ENCODE results near the gene HBG1. TPM values are rescaled to one million over a fixed set of nuclear protein-coding genes. Genes with fewer than 3 reads are reported as not detected.

The HBG1 gene
- total RNA-seq, 2 donors from 2014 or later: not detected

DNA sequence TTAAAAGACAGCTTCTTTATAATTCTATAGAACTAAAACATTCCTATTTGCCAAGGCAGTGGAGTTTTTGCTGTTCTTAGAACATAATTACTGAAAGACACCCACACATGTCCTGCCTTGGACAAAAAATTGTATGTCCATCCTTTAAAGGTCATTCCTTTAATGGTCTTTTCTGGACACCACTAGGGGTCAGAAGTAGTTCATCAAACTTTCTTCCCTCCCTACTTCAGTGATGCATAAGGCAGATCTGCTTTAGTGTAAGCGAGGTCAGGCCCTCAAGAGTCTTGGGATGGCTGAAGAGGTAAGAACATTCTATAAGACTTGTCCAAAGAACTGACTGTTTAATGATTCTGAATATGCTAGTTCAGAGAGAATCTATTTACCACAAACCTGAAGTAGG is 44.9 kb downstream of the HBG1 start:
- TF ChIP-seq, protein P1, sequence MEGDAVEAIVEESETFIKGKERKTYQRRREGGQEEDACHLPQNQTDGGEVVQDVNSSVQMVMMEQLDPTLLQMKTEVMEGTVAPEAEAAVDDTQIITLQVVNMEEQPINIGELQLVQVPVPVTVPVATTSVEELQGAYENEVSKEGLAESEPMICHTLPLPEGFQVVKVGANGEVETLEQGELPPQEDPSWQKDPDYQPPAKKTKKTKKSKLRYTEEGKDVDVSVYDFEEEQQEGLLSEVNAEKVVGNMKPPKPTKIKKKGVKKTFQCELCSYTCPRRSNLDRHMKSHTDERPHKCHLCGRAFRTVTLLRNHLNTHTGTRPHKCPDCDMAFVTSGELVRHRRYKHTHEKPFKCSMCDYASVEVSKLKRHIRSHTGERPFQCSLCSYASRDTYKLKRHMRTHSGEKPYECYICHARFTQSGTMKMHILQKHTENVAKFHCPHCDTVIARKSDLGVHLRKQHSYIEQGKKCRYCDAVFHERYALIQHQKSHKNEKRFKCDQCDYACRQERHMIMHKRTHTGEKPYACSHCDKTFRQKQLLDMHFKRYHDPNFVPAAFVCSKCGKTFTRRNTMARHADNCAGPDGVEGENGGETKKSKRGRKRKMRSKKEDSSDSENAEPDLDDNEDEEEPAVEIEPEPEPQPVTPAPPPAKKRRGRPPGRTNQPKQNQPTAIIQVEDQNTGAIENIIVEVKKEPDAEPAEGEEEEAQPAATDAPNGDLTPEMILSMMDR (IDR thresholded peaks at IDR 0.05): peak in 1 of 2 donors; percentile 55
- no peaks in the 10 kb centered on the region for H3K27me3 ChIP-seq
- H3K27ac ChIP-seq: no peak overlapping the region
- H3K36me3 ChIP-seq: no peaks in the 10 kb centered on the region
- H3K9me3 ChIP-seq: no peaks in the 10 kb centered on the region
- no peaks in the 10 kb centered on the region for H3K4me1 ChIP-seq
- DNase-seq (ENCODE audit: low spot score): no peak
- no peak overlapping the region for H3K4me3 ChIP-seq

DNA sequence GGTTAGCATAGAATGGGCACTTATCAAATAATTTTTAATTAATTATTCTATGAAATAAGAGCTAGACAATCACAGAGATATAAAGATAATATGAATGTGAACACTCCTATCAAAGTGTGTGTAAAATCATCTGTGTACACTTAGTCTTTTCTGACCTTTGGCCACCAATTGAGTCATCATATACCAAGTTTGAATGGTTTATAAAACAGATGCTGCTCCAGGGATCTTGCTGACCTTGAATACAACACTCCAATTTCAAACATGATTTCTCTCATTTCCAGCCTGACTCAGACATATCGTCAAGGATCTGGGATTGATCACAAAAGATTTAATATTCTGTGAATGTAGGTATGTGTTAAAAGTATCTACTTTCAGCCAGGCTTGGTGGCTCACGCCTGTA is 46.3 kb downstream of the HBG1 start:
- H3K4me1 ChIP-seq: no peaks in the 10 kb centered on the region
- H3K27ac ChIP-seq: no peak overlapping the region
- TF ChIP-seq, protein P1 (IDR thresholded peaks at IDR 0.05): no peak
- H3K36me3 ChIP-seq: no peaks in the 10 kb centered on the region
- no peaks in the 10 kb centered on the region for H3K27me3 ChIP-seq
- no peak for DNase-seq (ENCODE audit: low spot score)
- no peak overlapping the region for H3K4me3 ChIP-seq
- no peaks in the 10 kb centered on the region for H3K9me3 ChIP-seq

DNA sequence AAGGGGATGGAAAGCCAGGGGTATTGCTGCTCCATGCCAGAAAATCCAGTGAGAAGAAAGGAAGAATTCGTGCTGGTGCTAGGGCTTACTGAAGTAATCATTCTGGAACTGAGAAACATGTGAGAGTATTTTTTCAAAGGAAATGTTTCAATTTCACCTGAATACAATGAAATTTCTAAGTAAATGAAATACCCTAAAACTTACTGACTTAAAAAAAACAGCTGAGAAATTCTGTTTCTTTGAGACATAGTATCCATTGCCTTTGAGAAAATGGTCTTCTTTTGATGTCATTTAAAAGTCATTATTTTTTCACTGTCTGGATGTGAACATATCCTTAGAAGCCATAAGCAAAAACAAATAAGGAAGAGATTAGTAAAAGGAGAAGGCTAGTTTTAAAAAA is 49.1 kb downstream of the HBG1 start, which contains the start of gene OR51V1:
TSS of gene OR51V1 (minus strand) at position 101 of the 400 bp plus-strand sequence. CDS start at position 101, 0 bp downstream.
- H3K4me3 ChIP-seq: no peak within 1 kb of the TSS
- no peak for DNase-seq (ENCODE audit: low spot score)
- H3K27ac ChIP-seq: no peak within 1 kb of the TSS
- no peaks in the 10 kb centered on the region for H3K4me1 ChIP-seq
- H3K27me3 ChIP-seq: no peaks in the 10 kb centered on the region
- no peaks in the 10 kb centered on the region for H3K9me3 ChIP-seq
- H3K36me3 ChIP-seq: no peaks in the 10 kb centered on the region
- TF ChIP-seq, protein P1 (IDR thresholded peaks at IDR 0.05): no peak

DNA sequence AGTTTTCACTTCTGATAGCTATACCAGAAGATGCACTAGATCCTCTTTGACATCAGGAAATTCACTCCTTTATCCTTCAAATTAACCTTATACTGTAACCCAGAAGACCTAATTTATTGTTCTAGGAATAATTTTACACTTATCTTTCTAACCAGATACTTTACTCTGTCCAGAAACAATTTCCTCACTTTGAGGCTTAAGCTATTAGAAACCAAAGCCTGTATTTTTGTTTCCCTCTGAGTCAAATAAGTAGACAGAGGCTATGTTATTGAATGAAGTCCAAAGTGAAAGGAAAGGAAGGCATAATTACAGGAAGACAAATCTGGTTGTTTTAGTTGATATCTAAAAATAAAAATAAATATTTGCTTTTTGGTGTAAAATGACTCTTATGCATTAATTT is 51.4 kb downstream of the HBG1 start:
- Histone ChIP-seq H3K9me3 (no peaks in the 10 kb centered on the region), H3K4me3 (no peak overlapping the region), H3K27ac (no peak overlapping the region), H3K36me3 (no peaks in the 10 kb centered on the region), H3K4me1 (no peaks in the 10 kb centered on the region), H3K27me3 (no peaks in the 10 kb centered on the region)
- no peak for DNase-seq (ENCODE audit: low spot score)
- TF ChIP-seq, protein P1 (IDR thresholded peaks at IDR 0.05): no peak

Other genes starting within 250 kb of the HBG1 start
- gene OR52J3, start 203.3 kb downstream of the HBG1 start, total RNA-seq: not detected
- gene OR52E2, start 190.2 kb downstream of the HBG1 start, total RNA-seq: not detected
- gene OR52E1, start 180.3 kb downstream of the HBG1 start, total RNA-seq: not detected
- gene OR52A5, start 111.5 kb downstream of the HBG1 start, total RNA-seq: not detected
- not detected for gene OR52A1, start 95.1 kb downstream of the HBG1 start, total RNA-seq
- gene OR51V1, start 49.2 kb downstream of the HBG1 start, total RNA-seq: not detected
- gene HBB, start 22.8 kb downstream of the HBG1 start, total RNA-seq: 1,000 to 10,000 TPM; 1,514 to 1,650 TPM
- gene HBD, start 15.4 kb downstream of the HBG1 start, total RNA-seq: 1 to 10 TPM; 2.1 to 2.4 TPM
- gene HBG2, start 4.9 kb upstream of the HBG1 start, total RNA-seq: under 1 TPM in 1 of 2 donors, not detected in 1; 0.90 TPM
- gene HBE1, start 20.1 kb upstream of the HBG1 start, total RNA-seq: not detected
- not detected for gene OR51B4, start 52.1 kb upstream of the HBG1 start, total RNA-seq
- gene OR51B2, start 74.4 kb upstream of the HBG1 start, total RNA-seq: not detected
- gene OR51B5, start 93.7 kb upstream of the HBG1 start, total RNA-seq: not detected
- gene OR51B6, start 101.7 kb upstream of the HBG1 start, total RNA-seq: not detected
- gene OR51M1, start 134.0 kb upstream of the HBG1 start, total RNA-seq: not detected
- not detected for gene OR51Q1, start 172.3 kb upstream of the HBG1 start, total RNA-seq
- gene OR51I1, start 191.7 kb upstream of the HBG1 start, total RNA-seq: not detected
- gene OR51I2, start 199.5 kb upstream of the HBG1 start, total RNA-seq: not detected
- gene OR52D1, start 238.8 kb upstream of the HBG1 start, total RNA-seq: not detected

Data from right atrium auricular region (tissue), 2 donors.